MCF 10A (cell line): ENCODE data around the gene EIF2B2. TPM values are rescaled to one million over a fixed set of nuclear protein-coding genes. Genes with fewer than 3 reads are reported as not detected.

Experiments used
- Bru-seq: library from RNA; stranded (reverse); fragments of 400-500 nt; gene quantifications from one replicate; lab custom pipeline; 2021; lab: Mats Ljungman, UMichigan
- BruChase-seq, 2 experiments: library from RNA; stranded (reverse); fragments of 400-500 nt; gene quantifications; one replicate each; lab custom pipeline; 2021; lab: Mats Ljungman, UMichigan
- BruUV-seq: library from RNA; stranded (reverse); fragments of 400-500 nt; replicated peaks from 2 replicates; lab custom pipeline; 2021; lab: Mats Ljungman, UMichigan
- CTCF ChIA-PET: fragments of 300-600 bp; sonication (Branson Sonifier 250); formaldehyde crosslinking; extraction: SDS; loops from one replicate; lab custom pipeline; 2021; ENCODE audit warnings: antibody characterized with exemption, inconsistent platforms; lab: Yijun Ruan, JAX
- POLR2A ChIA-PET: fragments of 300-600, 350-650 bp; sonication (Branson Sonifier 250); formaldehyde crosslinking; extraction: SDS; loops from one replicate; lab custom pipeline; 2020; ENCODE audit warnings: antibody characterized with exemption, inconsistent platforms; lab: Yijun Ruan, JAX
- DNase-seq: peaks from one replicate; pipeline ENCODE4 v3.0.0-alpha.2; 2018; ENCODE audit not compliant: unreplicated experiment
- H3K27ac Mint-ChIP-seq: one replicate; pipeline ENCODE4 v1.8.0; 2022; ENCODE audit warnings: mild to moderate bottlenecking, low read depth, mixed read lengths; ENCODE audit not compliant: unreplicated experiment
- H3K27me3 Mint-ChIP-seq: one replicate; pipeline ENCODE4 v1.8.0; 2022; ENCODE audit warnings: mixed read lengths; ENCODE audit not compliant: insufficient read depth, unreplicated experiment
- H3K36me3 Mint-ChIP-seq: one replicate; pipeline ENCODE4 v1.8.0; 2022; ENCODE audit warnings: mild to moderate bottlenecking, moderate library complexity, mixed read lengths; ENCODE audit not compliant: insufficient read depth, unreplicated experiment
- H3K4me1 Mint-ChIP-seq: one replicate; pipeline ENCODE4 v1.8.0; 2022; ENCODE audit warnings: mixed read lengths; ENCODE audit not compliant: insufficient read depth, unreplicated experiment
- H3K4me3 Mint-ChIP-seq: one replicate; pipeline ENCODE4 v1.8.0; 2022; ENCODE audit warnings: mild to moderate bottlenecking, moderate library complexity, mixed read lengths; ENCODE audit not compliant: unreplicated experiment
- H3K9me3 Mint-ChIP-seq: one replicate; pipeline ENCODE4 v1.8.0; 2022; ENCODE audit warnings: mixed read lengths; ENCODE audit not compliant: unreplicated experiment
- CTCF ChIP-seq: fragments of 200-600 bp; IDR thresholded peaks from one replicate; pipeline ENCODE4 v1.8.0; 2022; ENCODE audit warnings: antibody characterized with exemption, mild to moderate bottlenecking; ENCODE audit not compliant: unreplicated experiment
- intact Hi-C: fragments of 100-400 bp; cut with micrococcal nuclease; formaldehyde crosslinking; loops from 2 replicates; pipeline ENCODE4 v1.14.1; 2022
- long read RNA-seq: library from polyadenylated mRNA; stranded (forward); transcript quantifications from one replicate; pipeline ENCODE4 v2.0.0, GENCODE V29; 2022
- total RNA-seq: library from RNA; stranded (reverse); gene quantifications from 2 replicates; pipeline ENCODE4 v1.2.3, GENCODE V29; 2022

EIF2B2 gene
- total RNA-seq (53.8 and 57.9 TPM in 2 replicates), Bru-seq, nascent RNA (percentile 82 among the genes with signal in this experiment), BruChase-seq, experiment 1, labeled RNA remaining after a 6-hour chase (percentile 78 among the genes with signal in this experiment), BruChase-seq, experiment 2, labeled RNA remaining after a 2-hour chase (percentile 68 among the genes with signal in this experiment)
- long read RNA-seq, full-length matches to known transcripts, result 71 of 89 reads
- long read RNA-seq, partial matches to known transcripts, result 15 of 89 reads
- long read RNA-seq, other reads (novel, unspliced or antisense), result 3 of 89 reads

GRCh38 chr14:75002392-75003249 lies at the start of gene EIF2B2:
TSS of gene EIF2B2 (plus strand) at chr14:75002921. CDS start at chr14:75002991, 70 bp downstream.
- DNase-seq, result peak; percentile 97
- intact Hi-C loops, result loop anchor here (5.0 kb wide), 1 partner anchor 55 kb away; no protein-coding TSS in a partner anchor
- no TSS peak for BruUV-seq
- Mint-ChIP-seq H3K36me3 (peaks cover 41% of the 10 kb centered on the region), H3K4me3 (peak within 1 kb of the TSS; percentile 94), H3K27ac (peak within 1 kb of the TSS; percentile 72), H3K27me3 (no peaks in the 10 kb centered on the region), H3K9me3 (no peaks in the 10 kb centered on the region), H3K4me1 (peaks cover 16% of the 10 kb centered on the region)
- POLR2A ChIA-PET, result interaction anchor here (0.7 to 2.9 kb wide), 16 partner anchors 10 to 220 kb away, joined by 3 to 18 read pairs (median 4); partner anchors contain the start of genes ACYP1 and ZC2HC1C
- CTCF ChIA-PET, result interaction anchor here (0.7 to 1.6 kb wide), 6 partner anchors 17 to 124 kb away, joined by 3 to 6 read pairs (median 4); no protein-coding TSS in a partner anchor
- TF ChIP-seq CTCF, result no peak

GRCh38 chr14:74953686-74954085 lies 49.0 kb upstream of the EIF2B2 start:
- DNase-seq, result no peak
- Mint-ChIP-seq H3K4me3 (no peak overlapping the region), H3K4me1 (no peaks in the 10 kb centered on the region), H3K27me3 (no peaks in the 10 kb centered on the region), H3K27ac (no peak overlapping the region), H3K36me3 (no peaks in the 10 kb centered on the region), H3K9me3 (no peaks in the 10 kb centered on the region)
- BruUV-seq, result no TSS peak
- POLR2A ChIA-PET, result interaction anchor here (0.7 kb wide), 1 partner anchor 50 kb away, joined by 4 read pairs; no protein-coding TSS in a partner anchor
- CTCF ChIA-PET, result interaction anchor here (0.8 to 1.3 kb wide), 2 partner anchors 41 to 135 kb away, joined by 3 to 5 read pairs; no protein-coding TSS in a partner anchor
- intact Hi-C loops, result no loop called here
- no peak for TF ChIP-seq CTCF

GRCh38 chr14:74954232-74954946 lies 48.3 kb upstream of the EIF2B2 start:
- Mint-ChIP-seq H3K36me3 (peaks cover 4% of the 10 kb centered on the region), H3K9me3 (no peaks in the 10 kb centered on the region), H3K4me1 (no peaks in the 10 kb centered on the region), H3K27me3 (no peaks in the 10 kb centered on the region), H3K4me3 (peak overlapping the region; percentile 25), H3K27ac (no peak overlapping the region)
- no peak for TF ChIP-seq CTCF
- no TSS peak for BruUV-seq
- POLR2A ChIA-PET, result interaction anchor here (0.6 to 0.7 kb wide), 2 partner anchors 49 to 96 kb away, joined by 3 to 4 read pairs; no protein-coding TSS in a partner anchor
- no peak for DNase-seq
- intact Hi-C loops, result no loop called here
- CTCF ChIA-PET, result interaction anchor here (0.8 to 1.3 kb wide), 3 partner anchors 10 to 134 kb away, joined by 3 to 5 read pairs (median 3); no protein-coding TSS in a partner anchor
